Activated T-helper 9 cell treated with anti-CD3 and anti-CD28 coated beads, Interleukin-2, amount 50 U/mL, for 16 hours (primary cell): ENCODE results near the gene B3GALNT2.

Experiments
- DNase-seq: peaks from one replicate; pipeline ENCODE4 v3.0.0-alpha.2; 2020; ENCODE audit warnings: low read depth

Gene B3GALNT2

GRCh38 chr1:235409042-235409820 is 95.0 kb downstream of the B3GALNT2 start:
- no peak for DNase-seq

GRCh38 chr1:235408503-235408960 is 95.7 kb downstream of the B3GALNT2 start:
- DNase-seq: no peak

GRCh38 chr1:235407419-235407818 is 96.8 kb downstream of the B3GALNT2 start:
- no peak for DNase-seq

GRCh38 chr1:235404190-235404589 is 100.1 kb downstream of the B3GALNT2 start:
- DNase-seq: no peak

GRCh38 chr1:235403593-235403992 is 100.7 kb downstream of the B3GALNT2 start:
- no peak for DNase-seq

- no peak for DNase-seq
Observed at GRCh38 chr1:235402457-235403200, 101.6 kb downstream of the B3GALNT2 start.

- no peak for DNase-seq
Observed at GRCh38 chr1:235401251-235401650, 103.0 kb downstream of the B3GALNT2 start.
